MCF 10A (cell line): ENCODE data around the gene HSD17B14. TPM values are rescaled to one million over a fixed set of nuclear protein-coding genes. Genes with fewer than 3 reads are reported as not detected.

Source experiments
- BruUV-seq: library from RNA; stranded (reverse); fragments of 400-500 nt; replicated peaks from 2 replicates; lab custom pipeline; 2021; lab: Mats Ljungman, UMichigan
- CTCF ChIA-PET: fragments of 300-600 bp; sonication (Branson Sonifier 250); formaldehyde crosslinking; extraction: SDS; loops from one replicate; lab custom pipeline; 2021; ENCODE audit warnings: antibody characterized with exemption, inconsistent platforms; lab: Yijun Ruan, JAX
- POLR2A ChIA-PET: fragments of 300-600, 350-650 bp; sonication (Branson Sonifier 250); formaldehyde crosslinking; extraction: SDS; loops from one replicate; lab custom pipeline; 2020; ENCODE audit warnings: antibody characterized with exemption, inconsistent platforms; lab: Yijun Ruan, JAX
- DNase-seq: peaks from one replicate; pipeline ENCODE4 v3.0.0-alpha.2; 2018; ENCODE audit not compliant: unreplicated experiment
- H3K27ac Mint-ChIP-seq: one replicate; pipeline ENCODE4 v1.8.0; 2022; ENCODE audit warnings: mild to moderate bottlenecking, low read depth, mixed read lengths; ENCODE audit not compliant: unreplicated experiment
- H3K27me3 Mint-ChIP-seq: one replicate; pipeline ENCODE4 v1.8.0; 2022; ENCODE audit warnings: mixed read lengths; ENCODE audit not compliant: insufficient read depth, unreplicated experiment
- H3K36me3 Mint-ChIP-seq: one replicate; pipeline ENCODE4 v1.8.0; 2022; ENCODE audit warnings: mild to moderate bottlenecking, moderate library complexity, mixed read lengths; ENCODE audit not compliant: insufficient read depth, unreplicated experiment
- H3K4me1 Mint-ChIP-seq: one replicate; pipeline ENCODE4 v1.8.0; 2022; ENCODE audit warnings: mixed read lengths; ENCODE audit not compliant: insufficient read depth, unreplicated experiment
- H3K4me3 Mint-ChIP-seq: one replicate; pipeline ENCODE4 v1.8.0; 2022; ENCODE audit warnings: mild to moderate bottlenecking, moderate library complexity, mixed read lengths; ENCODE audit not compliant: unreplicated experiment
- H3K9me3 Mint-ChIP-seq: one replicate; pipeline ENCODE4 v1.8.0; 2022; ENCODE audit warnings: mixed read lengths; ENCODE audit not compliant: unreplicated experiment
- intact Hi-C: fragments of 100-400 bp; cut with micrococcal nuclease; formaldehyde crosslinking; loops from 2 replicates; pipeline ENCODE4 v1.14.1; 2022
- total RNA-seq: library from RNA; stranded (reverse); gene quantifications from 2 replicates; pipeline ENCODE4 v1.2.3, GENCODE V29; 2022
- TF ChIP-seq, protein P1 (sequence below): fragments of 200-600 bp; IDR thresholded peaks from one replicate; pipeline ENCODE4 v1.8.0; 2022; ENCODE audit warnings: antibody characterized with exemption, mild to moderate bottlenecking; ENCODE audit not compliant: unreplicated experiment

The HSD17B14 gene
- total RNA-seq, 1 experiment from 2014 or later, result 0.26 TPM

DNA sequence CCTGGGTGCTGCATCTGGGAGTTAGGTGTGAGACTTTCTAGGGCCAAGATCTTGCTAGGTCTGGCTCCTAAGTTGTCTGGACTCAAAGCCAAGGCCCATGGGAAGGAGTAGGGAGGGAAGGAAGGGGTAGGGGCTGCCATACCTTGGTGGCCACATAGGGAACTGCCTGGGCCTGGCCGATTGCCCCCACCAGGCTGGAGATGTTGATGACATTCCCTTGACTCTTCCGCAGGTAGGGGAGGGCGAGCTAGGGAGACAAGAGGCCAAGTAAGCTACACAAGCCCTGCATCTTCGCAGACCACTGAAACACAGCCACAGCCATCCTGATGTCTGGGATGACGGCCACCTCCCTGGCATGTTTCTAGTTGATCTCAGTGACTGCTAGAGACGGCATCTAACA lies 21.4 kb downstream of the HSD17B14 start:
- POLR2A ChIA-PET, result interaction anchor here (0.6 to 1.0 kb wide), 2 partner anchors 114 to 624 kb away, joined by 3 read pairs; no protein-coding TSS in a partner anchor

DNA sequence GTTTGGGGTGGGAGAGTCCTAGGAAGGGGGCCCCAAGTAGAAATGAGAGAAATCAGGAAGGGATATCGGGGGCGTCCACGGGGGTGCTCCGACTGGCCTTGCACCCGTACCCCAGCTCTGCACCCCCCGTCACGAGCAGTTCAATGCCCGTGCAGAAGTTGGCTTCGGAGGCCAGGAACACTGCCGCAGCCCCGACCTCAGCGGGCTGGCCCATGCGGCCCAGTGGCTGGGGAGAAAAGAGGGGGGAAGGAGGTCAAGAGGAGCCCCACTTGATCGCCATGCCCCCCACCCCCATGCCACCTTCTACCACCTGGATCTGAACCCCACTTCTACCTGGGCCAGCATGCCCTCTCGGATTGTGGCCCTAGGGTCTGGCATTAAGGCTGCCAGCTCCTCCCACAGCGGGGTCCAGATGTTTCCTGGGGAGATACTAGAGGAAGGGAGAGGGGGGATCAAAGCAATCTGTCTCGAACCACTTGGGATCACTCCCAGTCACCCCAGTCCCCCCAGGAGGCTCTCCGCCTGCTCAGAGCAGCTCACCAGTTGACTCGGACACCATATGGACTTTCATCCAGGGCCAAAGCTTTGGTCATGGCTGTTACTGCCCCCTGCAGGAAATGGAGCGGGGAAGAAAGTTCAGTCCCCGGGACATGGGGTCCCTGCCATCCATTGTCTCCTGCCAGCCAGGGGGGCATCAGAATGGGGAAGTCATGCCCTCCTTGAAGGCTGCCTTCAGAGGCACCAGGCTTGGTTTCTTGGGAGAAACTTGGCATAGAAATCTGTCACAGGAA lies 23.0 kb downstream of the HSD17B14 start:
- no peaks in the 10 kb centered on the region for H3K9me3 Mint-ChIP-seq
- H3K36me3 Mint-ChIP-seq, result peaks cover 10% of the 10 kb centered on the region
- ChIA-PET CTCF (interaction anchor here (0.8 to 1.0 kb wide), 2 partner anchors 19 to 29 kb away, joined by 3 to 5 read pairs; no protein-coding TSS in a partner anchor), POLR2A (interaction anchor here (1.7 kb wide), 1 partner anchor 59 kb away, joined by 4 read pairs; the partner anchor contains the start of gene PPP1R15A)
- DNase-seq, result no peak
- no peak overlapping the region for H3K27ac Mint-ChIP-seq
- TF ChIP-seq, protein P1, sequence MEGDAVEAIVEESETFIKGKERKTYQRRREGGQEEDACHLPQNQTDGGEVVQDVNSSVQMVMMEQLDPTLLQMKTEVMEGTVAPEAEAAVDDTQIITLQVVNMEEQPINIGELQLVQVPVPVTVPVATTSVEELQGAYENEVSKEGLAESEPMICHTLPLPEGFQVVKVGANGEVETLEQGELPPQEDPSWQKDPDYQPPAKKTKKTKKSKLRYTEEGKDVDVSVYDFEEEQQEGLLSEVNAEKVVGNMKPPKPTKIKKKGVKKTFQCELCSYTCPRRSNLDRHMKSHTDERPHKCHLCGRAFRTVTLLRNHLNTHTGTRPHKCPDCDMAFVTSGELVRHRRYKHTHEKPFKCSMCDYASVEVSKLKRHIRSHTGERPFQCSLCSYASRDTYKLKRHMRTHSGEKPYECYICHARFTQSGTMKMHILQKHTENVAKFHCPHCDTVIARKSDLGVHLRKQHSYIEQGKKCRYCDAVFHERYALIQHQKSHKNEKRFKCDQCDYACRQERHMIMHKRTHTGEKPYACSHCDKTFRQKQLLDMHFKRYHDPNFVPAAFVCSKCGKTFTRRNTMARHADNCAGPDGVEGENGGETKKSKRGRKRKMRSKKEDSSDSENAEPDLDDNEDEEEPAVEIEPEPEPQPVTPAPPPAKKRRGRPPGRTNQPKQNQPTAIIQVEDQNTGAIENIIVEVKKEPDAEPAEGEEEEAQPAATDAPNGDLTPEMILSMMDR, result no peak
- intact Hi-C loops, result no loop called here
- no TSS peak for BruUV-seq
- H3K4me3 Mint-ChIP-seq, result peak overlapping the region; percentile 75
- H3K4me1 Mint-ChIP-seq, result peaks cover 30% of the 10 kb centered on the region
- no peaks in the 10 kb centered on the region for H3K27me3 Mint-ChIP-seq

More for the DNA sequence above, 21.4 kb downstream of the HSD17B14 start:
- H3K36me3 Mint-ChIP-seq, result peaks cover 6% of the 10 kb centered on the region
- no peak overlapping the region for H3K27ac Mint-ChIP-seq
- TF ChIP-seq, protein P1, result no peak
- H3K9me3 Mint-ChIP-seq, result no peaks in the 10 kb centered on the region
- no peaks in the 10 kb centered on the region for H3K27me3 Mint-ChIP-seq
- intact Hi-C loops, result no loop called here
- H3K4me3 Mint-ChIP-seq, result no peak overlapping the region
- BruUV-seq, result no TSS peak
- CTCF ChIA-PET, result interaction anchor here (0.7 to 1.9 kb wide), 2 partner anchors 16 to 76 kb away, joined by 4 to 7 read pairs; no protein-coding TSS in a partner anchor
- peaks cover 27% of the 10 kb centered on the region for H3K4me1 Mint-ChIP-seq
- DNase-seq, result no peak

DNA sequence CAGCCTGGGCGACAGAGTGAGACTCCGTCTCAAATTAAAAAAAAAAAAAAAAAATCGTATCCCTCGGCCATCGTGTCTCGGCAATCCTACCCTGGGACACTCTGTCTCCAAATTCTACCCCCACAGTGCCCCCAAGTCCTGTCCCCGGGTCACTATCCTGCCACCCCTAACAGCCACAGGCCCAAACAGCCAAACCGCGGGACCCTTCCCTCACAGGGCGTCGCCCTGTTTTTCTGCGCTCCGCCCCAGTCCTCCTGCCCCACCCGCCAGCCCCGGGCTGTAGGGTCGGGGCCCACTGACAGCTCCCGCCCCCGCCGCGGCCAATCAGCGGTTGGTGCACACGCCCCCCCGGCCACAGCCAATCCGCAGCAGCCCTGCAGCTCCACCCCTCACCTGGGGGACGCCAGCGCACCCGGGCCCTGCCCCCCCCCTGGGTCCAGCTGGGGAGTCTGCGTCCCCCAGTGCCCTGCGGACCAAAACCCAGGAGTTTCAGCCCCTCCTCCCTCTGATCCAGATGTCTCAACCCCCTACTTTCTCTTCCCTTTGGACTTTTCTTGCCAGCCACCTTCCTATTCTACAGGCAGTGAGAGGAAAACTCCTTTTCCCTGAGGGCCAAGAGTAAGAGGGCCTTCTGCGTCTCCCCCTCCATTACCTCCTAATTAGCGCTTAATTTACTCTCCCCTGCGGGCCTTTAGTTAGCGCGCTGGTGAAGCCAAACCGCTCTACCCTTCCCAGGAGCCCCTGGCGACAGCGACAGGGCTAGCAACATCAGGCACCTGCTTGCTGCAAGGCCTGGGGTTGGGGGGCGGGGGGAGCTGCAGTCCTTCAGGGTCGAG lies 24.0 kb downstream of the HSD17B14 start:
- Mint-ChIP-seq H3K36me3 (peaks cover 17% of the 10 kb centered on the region), H3K27me3 (no peaks in the 10 kb centered on the region), H3K9me3 (no peaks in the 10 kb centered on the region), H3K4me3 (peak overlapping the region; percentile 75), H3K4me1 (peaks cover 38% of the 10 kb centered on the region), H3K27ac (peak overlapping the region; percentile 51)
- BruUV-seq, result no TSS peak
- TF ChIP-seq, protein P1, result no peak
- intact Hi-C loops, result no loop called here
- POLR2A ChIA-PET, result interaction anchor here (0.7 to 4.4 kb wide), 4 partner anchors 18 to 196 kb away, joined by 3 to 32 read pairs (median 10); partner anchors contain the start of genes GYS1, PPP1R15A and RUVBL2
- DNase-seq, result peak; percentile 76
- CTCF ChIA-PET, result interaction anchor here (0.5 to 1.5 kb wide), 3 partner anchors 17 to 161 kb away, joined by 4 to 5 read pairs (median 4); no protein-coding TSS in a partner anchor
